ENCODE measurements around the gene GPR55. TPM values are rescaled to one million over a fixed set of nuclear protein-coding genes. Genes with fewer than 3 reads are reported as not detected.

GPR55 gene
- total RNA-seq, 2 donors from 2014 or later: 2.6 to 7.5 TPM

GRCh38 chr2:230877759-230878598 lies 47.1 kb downstream of the GPR55 start:
- Histone ChIP-seq H3K4me1 (ENCODE audit: control insufficient read depth, insufficient read depth, low read length) (no peaks in the 10 kb centered on the region), H3K27me3 (ENCODE audit: control insufficient read depth, insufficient read depth, low read length, poor library complexity, severe bottlenecking) (no peaks in the 10 kb centered on the region), H3K4me3 (ENCODE audit: low read length) (no peak overlapping the region), H3K9me3 (ENCODE audit: control insufficient read depth, low read length) (no peaks in the 10 kb centered on the region), H3K9ac (ENCODE audit: extremely low read depth, low read length, poor library complexity, severe bottlenecking) (no peak overlapping the region), H3K36me3 (ENCODE audit: control insufficient read depth, insufficient read depth, low read length) (peaks cover 64% of the 10 kb centered on the region), H3K27ac (ENCODE audit: low read depth, low read length) (no peak overlapping the region)
- peak; percentile 37 for DNase-seq
- Mint-ChIP-seq H3K27ac (no peak overlapping the region), H3K36me3 (ENCODE audit: low read depth) (peaks cover 57% of the 10 kb centered on the region), H3K9me3 (no peaks in the 10 kb centered on the region), H3K4me3 (no peak overlapping the region), H3K4me1 (no peaks in the 10 kb centered on the region), H3K27me3 (ENCODE audit: insufficient read depth) (no peaks in the 10 kb centered on the region)
- TF ChIP-seq, protein P1, sequence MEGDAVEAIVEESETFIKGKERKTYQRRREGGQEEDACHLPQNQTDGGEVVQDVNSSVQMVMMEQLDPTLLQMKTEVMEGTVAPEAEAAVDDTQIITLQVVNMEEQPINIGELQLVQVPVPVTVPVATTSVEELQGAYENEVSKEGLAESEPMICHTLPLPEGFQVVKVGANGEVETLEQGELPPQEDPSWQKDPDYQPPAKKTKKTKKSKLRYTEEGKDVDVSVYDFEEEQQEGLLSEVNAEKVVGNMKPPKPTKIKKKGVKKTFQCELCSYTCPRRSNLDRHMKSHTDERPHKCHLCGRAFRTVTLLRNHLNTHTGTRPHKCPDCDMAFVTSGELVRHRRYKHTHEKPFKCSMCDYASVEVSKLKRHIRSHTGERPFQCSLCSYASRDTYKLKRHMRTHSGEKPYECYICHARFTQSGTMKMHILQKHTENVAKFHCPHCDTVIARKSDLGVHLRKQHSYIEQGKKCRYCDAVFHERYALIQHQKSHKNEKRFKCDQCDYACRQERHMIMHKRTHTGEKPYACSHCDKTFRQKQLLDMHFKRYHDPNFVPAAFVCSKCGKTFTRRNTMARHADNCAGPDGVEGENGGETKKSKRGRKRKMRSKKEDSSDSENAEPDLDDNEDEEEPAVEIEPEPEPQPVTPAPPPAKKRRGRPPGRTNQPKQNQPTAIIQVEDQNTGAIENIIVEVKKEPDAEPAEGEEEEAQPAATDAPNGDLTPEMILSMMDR (conservative IDR thresholded peaks at IDR 0.05): no peak
- WGBS, 2 experiments (ENCODE audit: insufficient coverage in 1 of 2, insufficient read length in 1 of 2): 87 to 92% methylated on average over 12 to 20 of the region's 20 CpGs

DNA sequence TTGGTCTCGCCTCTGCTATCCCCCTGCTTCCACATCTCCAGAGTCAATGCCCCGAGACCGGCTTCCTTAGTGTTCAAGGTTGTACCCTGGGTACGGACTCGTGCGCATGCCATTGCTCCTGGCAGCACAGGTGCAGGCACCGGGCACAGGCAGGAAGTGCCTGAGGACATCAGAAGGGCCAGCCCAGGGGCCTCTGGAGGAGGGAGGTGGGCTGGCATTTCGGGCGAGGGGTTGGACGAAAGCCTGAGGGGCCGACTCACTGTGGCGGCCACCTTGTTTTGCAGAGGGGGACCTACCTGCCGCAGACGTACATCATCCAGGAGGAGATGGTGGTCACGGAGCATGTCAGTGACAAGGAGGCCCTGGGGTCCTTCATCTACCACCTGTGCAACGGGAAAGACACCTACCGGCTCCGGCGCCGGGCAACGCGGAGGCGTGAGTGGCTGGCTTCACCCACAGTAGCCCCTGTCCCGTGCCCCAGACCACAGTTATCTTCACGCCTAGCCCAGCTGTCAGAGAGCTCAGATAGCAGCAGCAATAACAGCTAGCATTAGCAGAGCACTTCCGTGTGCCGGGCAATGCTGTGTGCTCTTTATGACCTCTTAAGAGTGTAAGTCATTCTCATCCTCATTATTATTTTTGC lies 47.8 kb downstream of the GPR55 start:
- H3K36me3 ChIP-seq (ENCODE audit: control insufficient read depth, insufficient read depth, low read length): peaks cover 67% of the 10 kb centered on the region
- Mint-ChIP-seq H3K4me1 (peaks cover 5% of the 10 kb centered on the region), H3K9me3 (no peaks in the 10 kb centered on the region), H3K27ac (no peak overlapping the region), H3K36me3 (ENCODE audit: low read depth) (peaks cover 60% of the 10 kb centered on the region), H3K27me3 (ENCODE audit: insufficient read depth) (no peaks in the 10 kb centered on the region), H3K4me3 (no peak overlapping the region)
- no peak overlapping the region for H3K9ac ChIP-seq (ENCODE audit: extremely low read depth, low read length, poor library complexity, severe bottlenecking)
- no peak overlapping the region for H3K27ac ChIP-seq (ENCODE audit: low read depth, low read length)
- DNase-seq: peak; percentile 22
- TF ChIP-seq, protein P1 (conservative IDR thresholded peaks at IDR 0.05): no peak
- 93 to 96% methylated on average over 20 to 27 of the region's 27 CpGs for WGBS, 2 experiments (ENCODE audit: insufficient coverage in 1 of 2, insufficient read length in 1 of 2)
- no peaks in the 10 kb centered on the region for H3K9me3 ChIP-seq (ENCODE audit: control insufficient read depth, low read length)
- no peaks in the 10 kb centered on the region for H3K27me3 ChIP-seq (ENCODE audit: control insufficient read depth, insufficient read depth, low read length, poor library complexity, severe bottlenecking)
- no peaks in the 10 kb centered on the region for H3K4me1 ChIP-seq (ENCODE audit: control insufficient read depth, insufficient read depth, low read length)
- no peak overlapping the region for H3K4me3 ChIP-seq (ENCODE audit: low read length)

GRCh38 chr2:230875347-230876315 lies 49.4 kb downstream of the GPR55 start:
- Histone ChIP-seq H3K4me1 (ENCODE audit: control insufficient read depth, insufficient read depth, low read length) (peaks cover 12% of the 10 kb centered on the region), H3K9me3 (ENCODE audit: control insufficient read depth, low read length) (no peaks in the 10 kb centered on the region), H3K27me3 (ENCODE audit: control insufficient read depth, insufficient read depth, low read length, poor library complexity, severe bottlenecking) (no peaks in the 10 kb centered on the region), H3K36me3 (ENCODE audit: control insufficient read depth, insufficient read depth, low read length) (peaks cover 67% of the 10 kb centered on the region), H3K27ac (ENCODE audit: low read depth, low read length) (no peak overlapping the region), H3K9ac (ENCODE audit: extremely low read depth, low read length, poor library complexity, severe bottlenecking) (no peak overlapping the region), H3K4me3 (ENCODE audit: low read length) (no peak overlapping the region)
- TF ChIP-seq, protein P1 (conservative IDR thresholded peaks at IDR 0.05): no peak
- DNase-seq: peak; percentile 33
- Mint-ChIP-seq H3K36me3 (ENCODE audit: low read depth) (peaks cover 54% of the 10 kb centered on the region), H3K4me3 (no peak overlapping the region), H3K27me3 (ENCODE audit: insufficient read depth) (no peaks in the 10 kb centered on the region), H3K9me3 (no peaks in the 10 kb centered on the region), H3K27ac (no peak overlapping the region), H3K4me1 (peaks cover 19% of the 10 kb centered on the region)
- WGBS, 2 experiments (ENCODE audit: insufficient coverage in 1 of 2, insufficient read length in 1 of 2): 95% methylated on average over 28 to 34 of the region's 34 CpGs

Data from endodermal cell (in vitro differentiated cells).